OCI-LY1 (cell line): ENCODE results near the gene TBC1D20.

Experiments
- H2AFZ ChIP-seq: fragments of 200-600 bp; sonication (generic), shearing (Covaris generic); 2 replicates; pipeline ENCODE4 v1.6.0; 2014; ENCODE audit warnings: antibody characterized with exemption, mild to moderate bottlenecking, low read length
- H3F3A ChIP-seq: fragments of 200-600 bp; sonication (generic), shearing (Covaris generic); 2 replicates; pipeline ENCODE4 v1.6.0; 2014; ENCODE audit warnings: mild to moderate bottlenecking, antibody characterized with exemption, low read length, moderate library complexity; ENCODE audit not compliant: insufficient read depth
- H3K27ac ChIP-seq: fragments of 200-600 bp; sonication (generic); 2 replicates; pipeline ENCODE4 v1.5.1; 2014; ENCODE audit warnings: low read length, mixed run types, mild to moderate bottlenecking, low read depth; ENCODE audit not compliant: poor library complexity, severe bottlenecking
- H3K27me3 ChIP-seq: fragments of 200-600 bp; sonication (generic); 2 replicates; pipeline ENCODE4 v1.6.0; 2014; ENCODE audit warnings: antibody characterized with exemption, mild to moderate bottlenecking, low read length, moderate library complexity; ENCODE audit not compliant: insufficient read depth
- H3K36me3 ChIP-seq: fragments of 200-600 bp; sonication (generic); 2 replicates; pipeline ENCODE4 v1.6.1; 2014; ENCODE audit warnings: mild to moderate bottlenecking, antibody characterized with exemption, low read length, moderate library complexity, mixed read lengths; ENCODE audit not compliant: insufficient read depth
- H3K4me1 ChIP-seq: fragments of 200-600 bp; sonication (generic); 2 replicates; pipeline ENCODE4 v1.5.1; 2014; ENCODE audit warnings: mild to moderate bottlenecking, low read length, moderate library complexity; ENCODE audit not compliant: insufficient read depth, severe bottlenecking
- H3K4me2 ChIP-seq: fragments of 200-600 bp; sonication (generic), shearing (Covaris generic); 2 replicates; pipeline ENCODE4 v1.6.1; 2014; ENCODE audit warnings: low read length
- H3K4me3 ChIP-seq: fragments of 200-600 bp; sonication (generic); 2 replicates; pipeline ENCODE4 v1.5.1; 2014; ENCODE audit warnings: low read length, low read depth, mild to moderate bottlenecking, mixed read lengths; ENCODE audit not compliant: poor library complexity, severe bottlenecking
- H3K79me2 ChIP-seq: fragments of 200-600 bp; shearing (Covaris generic); 2 replicates; pipeline ENCODE4 v1.6.1; 2016; ENCODE audit warnings: mixed run types, low read length, mixed read lengths; ENCODE audit not compliant: insufficient read depth
- H3K9ac ChIP-seq: fragments of 200-600 bp; sonication (generic), shearing (Covaris generic); 2 replicates; pipeline ENCODE4 v1.6.1; 2014; ENCODE audit warnings: mild to moderate bottlenecking, low read length, mixed read lengths
- H3K9me2 ChIP-seq: fragments of 200-600 bp; sonication (generic), shearing (Covaris generic); 2 replicates; pipeline ENCODE4 v1.6.1; 2014; ENCODE audit warnings: low read depth, mild to moderate bottlenecking, low read length, mixed read lengths
- H3K9me3 ChIP-seq: fragments of 200-600 bp; shearing (Covaris generic); 2 replicates; pipeline ENCODE4 v1.6.1; 2014; ENCODE audit warnings: low read length, mixed read lengths
- H4K20me1 ChIP-seq: fragments of 200-600 bp; sonication (generic), shearing (Covaris generic); 2 replicates; pipeline ENCODE4 v1.6.0; 2016; ENCODE audit warnings: mild to moderate bottlenecking, low read length; ENCODE audit not compliant: insufficient read depth
- EZH2 ChIP-seq: fragments of 200-600 bp; sonication (generic), shearing (Covaris generic); IDR thresholded peaks from 2 replicates; pipeline ENCODE4 v1.8.0; 2017; ENCODE audit warnings: borderline replicate concordance, mixed run types, mild to moderate bottlenecking, antibody characterized with exemption, low read length, moderate library complexity, mixed read lengths
- TF ChIP-seq, protein P1 (sequence below): fragments of 200-600 bp; sonication (generic), shearing (Covaris generic); IDR thresholded peaks from 2 replicates; pipeline ENCODE4 v1.5.1; 2017; ENCODE audit warnings: mild to moderate bottlenecking, antibody characterized with exemption, low read length, moderate library complexity, mixed read lengths

TBC1D20 gene

DNA sequence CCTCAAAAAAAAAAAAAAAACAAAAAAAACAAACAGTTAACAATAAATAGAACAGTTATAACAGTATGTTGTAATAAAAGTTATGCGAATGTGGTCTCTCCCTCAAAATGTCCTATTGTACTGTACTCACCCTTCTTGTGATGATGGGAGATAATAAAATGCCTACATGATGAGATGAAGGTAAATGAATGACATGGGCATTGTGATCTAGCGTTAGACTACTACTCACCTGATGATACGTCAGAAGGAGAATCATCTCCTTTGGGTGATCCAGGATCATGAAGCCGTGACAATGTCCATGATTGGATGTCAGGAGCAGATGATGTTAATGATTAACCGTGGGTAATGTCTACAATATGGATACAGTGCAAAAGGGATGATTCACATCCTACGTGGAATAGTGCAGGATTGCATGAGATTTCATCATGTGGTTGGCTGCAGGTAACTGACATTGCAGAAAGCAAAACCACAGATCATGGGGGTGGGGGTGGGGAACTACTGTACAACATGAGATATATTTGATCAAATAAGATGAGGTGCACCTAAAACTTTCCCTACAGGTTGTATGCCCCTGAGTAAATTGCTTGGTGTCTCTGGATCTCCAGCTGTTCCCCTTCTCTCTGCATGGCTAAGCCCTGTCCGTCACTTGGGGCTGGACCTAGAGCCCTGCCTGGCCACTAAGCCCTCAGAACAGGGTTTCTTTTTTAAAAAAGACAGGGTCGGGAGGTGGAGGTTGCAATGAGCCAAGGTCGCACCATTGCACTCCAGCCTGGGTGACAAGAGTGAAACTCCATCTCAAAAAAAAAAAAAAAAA, 60.4 kb downstream of the TBC1D20 start:
- Histone ChIP-seq H3K27me3 (no peaks in the 10 kb centered on the region), H3K9ac (no peak overlapping the region; the same call in 1 of the 2 replicates), H3K9me2 (no peaks in the 10 kb centered on the region), H3K4me1 (peaks cover 26% of the 10 kb centered on the region), H4K20me1 (no peaks in the 10 kb centered on the region), H3K27ac (no peak overlapping the region), H3K9me3 (no peaks in the 10 kb centered on the region), H2AFZ (no peak overlapping the region), H3K4me2 (0 out of 2 replicates have a peak overlapping the region, but pooled peaks have one; percentile 18), H3K36me3 (peaks cover 12% of the 10 kb centered on the region), H3F3A (no peaks in the 10 kb centered on the region), H3K79me2 (no peaks in the 10 kb centered on the region), H3K4me3 (no peak overlapping the region)
- no peak for TF ChIP-seq EZH2
- TF ChIP-seq, protein P1, sequence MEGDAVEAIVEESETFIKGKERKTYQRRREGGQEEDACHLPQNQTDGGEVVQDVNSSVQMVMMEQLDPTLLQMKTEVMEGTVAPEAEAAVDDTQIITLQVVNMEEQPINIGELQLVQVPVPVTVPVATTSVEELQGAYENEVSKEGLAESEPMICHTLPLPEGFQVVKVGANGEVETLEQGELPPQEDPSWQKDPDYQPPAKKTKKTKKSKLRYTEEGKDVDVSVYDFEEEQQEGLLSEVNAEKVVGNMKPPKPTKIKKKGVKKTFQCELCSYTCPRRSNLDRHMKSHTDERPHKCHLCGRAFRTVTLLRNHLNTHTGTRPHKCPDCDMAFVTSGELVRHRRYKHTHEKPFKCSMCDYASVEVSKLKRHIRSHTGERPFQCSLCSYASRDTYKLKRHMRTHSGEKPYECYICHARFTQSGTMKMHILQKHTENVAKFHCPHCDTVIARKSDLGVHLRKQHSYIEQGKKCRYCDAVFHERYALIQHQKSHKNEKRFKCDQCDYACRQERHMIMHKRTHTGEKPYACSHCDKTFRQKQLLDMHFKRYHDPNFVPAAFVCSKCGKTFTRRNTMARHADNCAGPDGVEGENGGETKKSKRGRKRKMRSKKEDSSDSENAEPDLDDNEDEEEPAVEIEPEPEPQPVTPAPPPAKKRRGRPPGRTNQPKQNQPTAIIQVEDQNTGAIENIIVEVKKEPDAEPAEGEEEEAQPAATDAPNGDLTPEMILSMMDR: no peak

DNA sequence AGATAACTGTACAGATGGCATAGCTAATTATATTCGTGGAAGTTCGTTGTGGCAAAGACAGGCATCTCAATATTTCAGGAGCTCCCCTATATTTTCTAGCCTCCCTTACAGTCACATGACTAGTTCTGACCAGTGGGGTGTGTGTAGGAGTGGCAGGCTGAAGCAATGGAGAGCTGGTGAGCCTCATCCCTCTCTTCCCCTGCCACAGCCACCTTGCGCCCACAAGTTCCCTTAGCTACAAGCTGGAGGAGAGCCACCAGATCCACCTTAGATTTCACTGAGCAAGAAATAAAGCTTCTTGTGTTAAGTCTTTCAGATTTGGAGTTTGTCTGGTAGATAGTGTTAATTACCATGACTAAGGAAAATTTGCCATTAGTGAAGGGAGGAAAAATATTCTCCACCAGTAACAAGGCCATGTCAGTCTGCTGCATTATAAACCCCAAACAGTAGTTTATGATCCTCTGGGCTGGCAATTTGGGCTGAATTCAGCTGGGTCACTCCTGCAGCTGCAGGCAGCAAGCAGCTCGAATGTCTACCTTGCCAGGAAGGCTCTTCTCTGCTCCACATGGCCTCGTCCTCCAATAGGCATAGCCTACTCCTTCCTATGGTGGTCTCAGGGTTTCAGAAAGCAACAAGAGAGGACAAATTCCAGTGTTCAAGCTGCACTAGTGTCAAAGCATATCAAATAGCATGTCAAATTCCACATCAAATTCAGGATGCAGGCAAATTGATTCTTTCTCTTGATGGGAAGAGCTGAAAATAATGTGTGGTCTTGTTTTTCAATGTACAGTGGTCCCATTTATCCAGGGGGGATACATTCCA, 61.7 kb downstream of the TBC1D20 start:
- Histone ChIP-seq H3F3A (no peaks in the 10 kb centered on the region), H2AFZ (no peak overlapping the region), H3K4me2 (no peak overlapping the region), H3K79me2 (no peaks in the 10 kb centered on the region), H3K36me3 (peaks cover 24% of the 10 kb centered on the region), H3K9ac (no peak overlapping the region; the same call in 1 of the 2 replicates), H3K27me3 (no peaks in the 10 kb centered on the region), H3K9me2 (no peaks in the 10 kb centered on the region), H3K9me3 (no peaks in the 10 kb centered on the region), H3K4me1 (peaks cover 20% of the 10 kb centered on the region), H3K4me3 (no peak overlapping the region), H3K27ac (peak overlapping the region; percentile 8), H4K20me1 (no peaks in the 10 kb centered on the region)
- TF ChIP-seq, protein P1: no peak
- no peak for TF ChIP-seq EZH2

DNA sequence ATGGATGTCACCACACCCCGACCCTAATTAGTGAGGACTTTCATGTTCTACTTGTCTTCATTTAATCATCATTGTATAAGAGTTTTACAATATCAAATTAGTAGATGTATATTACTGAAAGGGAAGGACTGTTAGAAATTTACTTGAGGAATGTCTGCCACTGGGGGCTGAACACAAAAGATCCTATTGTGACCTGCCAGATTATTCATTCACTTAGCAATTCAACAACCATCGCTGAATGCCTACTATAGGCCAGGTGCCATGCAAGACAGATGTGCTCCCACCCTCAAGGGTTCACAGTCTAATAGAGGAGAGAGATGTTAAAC, 62.2 kb downstream of the TBC1D20 start:
- Histone ChIP-seq H2AFZ (no peak overlapping the region), H3K4me2 (no peak overlapping the region), H3K9me3 (no peaks in the 10 kb centered on the region), H3K27ac (no peak overlapping the region), H3F3A (no peaks in the 10 kb centered on the region), H3K4me1 (peaks cover 20% of the 10 kb centered on the region), H4K20me1 (no peaks in the 10 kb centered on the region), H3K9me2 (no peaks in the 10 kb centered on the region), H3K4me3 (no peak overlapping the region), H3K36me3 (peaks cover 30% of the 10 kb centered on the region), H3K9ac (no peak overlapping the region), H3K79me2 (no peaks in the 10 kb centered on the region), H3K27me3 (no peaks in the 10 kb centered on the region)
- TF ChIP-seq, protein P1: no peak
- TF ChIP-seq EZH2: no peak
